ENCODE data around the gene PRKCQ. TPM values are rescaled to one million over a fixed set of nuclear protein-coding genes. Genes with fewer than 3 reads are reported as not detected.

The PRKCQ gene
- polyA plus RNA-seq, 1 donor (not counting 4 experiments of a cell fraction or from before 2014, with no cell fraction given), result 7.5 TPM

DNA sequence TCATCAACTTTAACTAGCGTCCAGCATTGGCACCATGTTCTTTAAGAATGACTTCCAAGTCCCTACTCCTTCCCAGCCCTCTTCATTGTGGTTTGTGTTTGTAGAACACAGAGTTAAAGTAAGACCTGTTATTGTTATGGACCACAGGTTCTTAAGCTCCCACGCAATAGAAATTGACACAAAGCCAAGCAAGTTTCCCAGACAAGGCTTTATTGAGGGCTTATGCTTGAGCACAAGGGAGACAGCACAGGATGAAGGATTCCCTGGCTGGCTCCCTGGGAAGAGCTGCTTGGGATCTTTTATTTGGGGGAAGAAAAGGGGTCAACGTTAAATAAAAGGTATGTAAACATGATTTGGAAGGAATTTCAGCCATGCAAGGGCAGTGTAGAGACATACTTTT, 44.3 kb upstream of the PRKCQ start:
- no peaks in the 10 kb centered on the region for H3K36me3 ChIP-seq (ENCODE audit: control insufficient read depth in 2 of 2, extremely low read depth in 1 of 2, insufficient read depth in 2 of 2, low read length in 2 of 2)
- no peaks in the 10 kb centered on the region for H3K9me1 ChIP-seq (ENCODE audit: control insufficient read depth, extremely low read depth, insufficient read depth, low read length)
- H3K27me3 ChIP-seq (ENCODE audit: control insufficient read depth, extremely low read depth, insufficient read depth, low read length), result peaks cover 5% of the 10 kb centered on the region
- H3K79me2 ChIP-seq (ENCODE audit: control insufficient read depth, insufficient read depth, low read length), result no peaks in the 10 kb centered on the region
- H3K4me1 ChIP-seq (ENCODE audit: control insufficient read depth, extremely low read depth, insufficient read depth, low read length), result no peaks in the 10 kb centered on the region
- no peak overlapping the region for H3K4me2 ChIP-seq (ENCODE audit: control insufficient read depth, extremely low read depth, insufficient read depth, low read depth, low read length)
- no peak overlapping the region for H3K27ac ChIP-seq (ENCODE audit: control insufficient read depth, insufficient read depth, low read length)
- no peak overlapping the region for H2AFZ ChIP-seq (ENCODE audit: control insufficient read depth, low read length)
- no peaks in the 10 kb centered on the region for H3K9me3 ChIP-seq (ENCODE audit: control insufficient read depth, low read depth, low read length)
- H3K4me3 ChIP-seq (ENCODE audit: control insufficient read depth in 2 of 3, extremely low read depth in 1 of 3, insufficient read depth in 2 of 3, low read depth in 1 of 3, low read length in 3 of 3), result no peak overlapping the region
- FAIRE-seq, result no peak
- DNase-seq (ENCODE audit: low read depth, low spot score), result no peak
- H3K9ac ChIP-seq (ENCODE audit: control insufficient read depth, extremely low read depth, insufficient read depth, low read length), result no peak overlapping the region
- dilution Hi-C loops (cut with MboI; ENCODE audit: extremely low pct_ligation_motif_present, low sequenced_read_pairs), result no loop called here
- no peak for TF ChIP-seq EZH2 (IDR thresholded peaks at IDR 0.05; ENCODE audit: low read length)
- TF ChIP-seq, protein P1, sequence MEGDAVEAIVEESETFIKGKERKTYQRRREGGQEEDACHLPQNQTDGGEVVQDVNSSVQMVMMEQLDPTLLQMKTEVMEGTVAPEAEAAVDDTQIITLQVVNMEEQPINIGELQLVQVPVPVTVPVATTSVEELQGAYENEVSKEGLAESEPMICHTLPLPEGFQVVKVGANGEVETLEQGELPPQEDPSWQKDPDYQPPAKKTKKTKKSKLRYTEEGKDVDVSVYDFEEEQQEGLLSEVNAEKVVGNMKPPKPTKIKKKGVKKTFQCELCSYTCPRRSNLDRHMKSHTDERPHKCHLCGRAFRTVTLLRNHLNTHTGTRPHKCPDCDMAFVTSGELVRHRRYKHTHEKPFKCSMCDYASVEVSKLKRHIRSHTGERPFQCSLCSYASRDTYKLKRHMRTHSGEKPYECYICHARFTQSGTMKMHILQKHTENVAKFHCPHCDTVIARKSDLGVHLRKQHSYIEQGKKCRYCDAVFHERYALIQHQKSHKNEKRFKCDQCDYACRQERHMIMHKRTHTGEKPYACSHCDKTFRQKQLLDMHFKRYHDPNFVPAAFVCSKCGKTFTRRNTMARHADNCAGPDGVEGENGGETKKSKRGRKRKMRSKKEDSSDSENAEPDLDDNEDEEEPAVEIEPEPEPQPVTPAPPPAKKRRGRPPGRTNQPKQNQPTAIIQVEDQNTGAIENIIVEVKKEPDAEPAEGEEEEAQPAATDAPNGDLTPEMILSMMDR (optimal IDR thresholded peaks at IDR 0.05 in 1 of 3, IDR thresholded peaks at IDR 0.05 in 1 of 3, conservative IDR thresholded peaks at IDR 0.05 in 1 of 3; ENCODE audit: extremely low read depth in 1 of 3, insufficient read depth in 2 of 3, low read length in 3 of 3), result no peak
- H4K20me1 ChIP-seq (ENCODE audit: control insufficient read depth, extremely low read depth, insufficient read depth, low read length), result no peaks in the 10 kb centered on the region

DNA sequence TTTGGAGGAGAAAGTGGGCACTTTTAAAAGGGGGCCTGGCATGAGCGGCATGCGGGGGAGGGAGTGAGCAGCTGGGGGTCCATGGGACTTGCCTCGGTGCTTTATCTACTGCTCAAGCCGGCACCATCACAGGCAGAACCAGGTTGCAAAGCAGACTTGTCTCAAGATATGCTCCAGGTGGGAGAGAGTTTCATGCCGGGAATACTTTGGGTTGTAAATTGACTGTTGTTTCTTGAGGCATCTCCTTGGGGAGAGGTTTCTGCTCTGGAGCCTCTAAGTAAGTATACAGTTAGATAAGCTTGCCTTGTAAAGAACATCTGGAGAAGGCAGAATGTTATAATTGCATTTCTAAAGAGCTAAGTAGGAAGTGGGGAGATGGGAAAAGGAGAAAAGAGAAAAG, 42.8 kb upstream of the PRKCQ start:
- no peaks in the 10 kb centered on the region for H3K4me1 ChIP-seq (ENCODE audit: control insufficient read depth, extremely low read depth, insufficient read depth, low read length)
- dilution Hi-C loops (cut with MboI; ENCODE audit: extremely low pct_ligation_motif_present, low sequenced_read_pairs), result no loop called here
- H4K20me1 ChIP-seq (ENCODE audit: control insufficient read depth, extremely low read depth, insufficient read depth, low read length), result no peaks in the 10 kb centered on the region
- no peak for TF ChIP-seq EZH2 (IDR thresholded peaks at IDR 0.05; ENCODE audit: low read length)
- TF ChIP-seq, protein P1 (optimal IDR thresholded peaks at IDR 0.05 in 1 of 3, IDR thresholded peaks at IDR 0.05 in 1 of 3, conservative IDR thresholded peaks at IDR 0.05 in 1 of 3; ENCODE audit: extremely low read depth in 1 of 3, insufficient read depth in 2 of 3, low read length in 3 of 3), result no peak
- no peak for DNase-seq (ENCODE audit: low read depth, low spot score)
- no peaks in the 10 kb centered on the region for H3K9me1 ChIP-seq (ENCODE audit: control insufficient read depth, extremely low read depth, insufficient read depth, low read length)
- H3K27ac ChIP-seq (ENCODE audit: control insufficient read depth, insufficient read depth, low read length), result no peak overlapping the region
- H3K27me3 ChIP-seq (ENCODE audit: control insufficient read depth, extremely low read depth, insufficient read depth, low read length), result peaks cover 5% of the 10 kb centered on the region
- no peak overlapping the region for H3K9ac ChIP-seq (ENCODE audit: control insufficient read depth, extremely low read depth, insufficient read depth, low read length)
- FAIRE-seq, result no peak
- H3K9me3 ChIP-seq (ENCODE audit: control insufficient read depth, low read depth, low read length), result no peaks in the 10 kb centered on the region
- no peaks in the 10 kb centered on the region for H3K79me2 ChIP-seq (ENCODE audit: control insufficient read depth, insufficient read depth, low read length)
- no peak overlapping the region for H3K4me3 ChIP-seq (ENCODE audit: control insufficient read depth in 2 of 3, extremely low read depth in 1 of 3, insufficient read depth in 2 of 3, low read depth in 1 of 3, low read length in 3 of 3)
- H3K36me3 ChIP-seq (ENCODE audit: control insufficient read depth in 2 of 2, extremely low read depth in 1 of 2, insufficient read depth in 2 of 2, low read length in 2 of 2), result no peaks in the 10 kb centered on the region
- no peak overlapping the region for H3K4me2 ChIP-seq (ENCODE audit: control insufficient read depth, extremely low read depth, insufficient read depth, low read depth, low read length)
- H2AFZ ChIP-seq (ENCODE audit: control insufficient read depth, low read length), result no peak overlapping the region

Measured in keratinocyte (primary cell).